Body of pancreas (tissue), 4 donors: ENCODE data around the gene PABPN1. TPM values are rescaled to one million over a fixed set of nuclear protein-coding genes. Genes with fewer than 3 reads are reported as not detected.
A peak's percentile ranks its signal among the peaks of the same experiment; 100 is the strongest.
"Not testable (repeated sequence)": the region's sequence is repeated elsewhere in the genome, so short reads cannot be mapped to it uniquely, and the experiment has no call there.

ENCODE experiments used
- ATAC-seq: fragments of 150-250 bp; one replicate; pipeline ENCODE4 v1.9.1; 2016
- DNase-seq, 4 donors: peaks; one replicate each; pipeline ENCODE4 v3.0.0-alpha.2; 2019
- H3K27ac ChIP-seq, 4 donors: fragments of 200-600 bp; sonication (generic); 1 replicate in 3 of 4; 2 replicates in 1 of 4; pipeline versions ENCODE4 v1.5.1 to v1.6.1; 2016 to 2019; ENCODE audit warnings: mild to moderate bottlenecking in 1 of 4, mixed read lengths in 1 of 4, moderate library complexity in 1 of 4
- H3K27me3 ChIP-seq, 2 donors: fragments of 200-600 bp; sonication (generic); one replicate each; pipeline ENCODE4 v1.6.0; 2016; ENCODE audit warnings: mild to moderate bottlenecking in 1 of 2
- H3K36me3 ChIP-seq, 2 donors: fragments of 200-600 bp; sonication (generic); replicated peaks in 1 of 2; 2 replicates each; pipeline ENCODE4 v1.5.1; 2016; ENCODE audit warnings: low read depth in 2 of 2; ENCODE audit not compliant: insufficient read depth in 1 of 2
- H3K4me1 ChIP-seq: fragments of 200-600 bp; sonication (generic); one replicate; pipeline ENCODE4 v1.6.0; 2016
- H3K4me3 ChIP-seq, 2 donors: fragments of 200-600 bp; sonication (generic); 1 replicate in 1 of 2; 2 replicates in 1 of 2; pipeline ENCODE4 v1.5.1; 2016 to 2019
- H3K9me3 ChIP-seq, 3 donors: fragments of 200-600 bp; sonication (generic); 1 replicate in 2 of 3; 2 replicates in 1 of 3; pipeline ENCODE4 v1.5.1; 2016
- CTCF ChIP-seq, 7 experiments: fragments of 450-650 bp in 4 of 7; fragments of 200-600 bp in 3 of 7; sonication (generic) in 3 of 7; IDR thresholded peaks; one replicate each; pipeline ENCODE4 v1.5.1; 2016 to 2019; ENCODE audit warnings: antibody characterized with exemption in 7 of 7
- POLR2A ChIP-seq, 3 donors: fragments of 450-650 bp; IDR thresholded peaks; one replicate each; pipeline ENCODE4 v1.6.1; 2016; ENCODE audit warnings: antibody characterized with exemption in 3 of 3, mild to moderate bottlenecking in 2 of 3
- WGBS, 2 donors: methylation state at CpG; one replicate each; pipeline ENCODE4 v1.1.5; 2017; 5-methylcytosine and 5-hydroxymethylcytosine counted together
- intact Hi-C: fragments of 100-400 bp; cut with DNase I; formaldehyde crosslinking; loops from one replicate; pipeline ENCODE4 v1.15.1; 2023
- total RNA-seq, 2 donors: library from RNA; depleted of rRNA; stranded (reverse); fragments of >200 nt; gene quantifications; one replicate each; pipeline ENCODE4 v1.1.0, GENCODE V29; 2016

The PABPN1 gene
- total RNA-seq, 2 donors from 2014 or later, result 28.8 to 46.8 TPM

DNA sequence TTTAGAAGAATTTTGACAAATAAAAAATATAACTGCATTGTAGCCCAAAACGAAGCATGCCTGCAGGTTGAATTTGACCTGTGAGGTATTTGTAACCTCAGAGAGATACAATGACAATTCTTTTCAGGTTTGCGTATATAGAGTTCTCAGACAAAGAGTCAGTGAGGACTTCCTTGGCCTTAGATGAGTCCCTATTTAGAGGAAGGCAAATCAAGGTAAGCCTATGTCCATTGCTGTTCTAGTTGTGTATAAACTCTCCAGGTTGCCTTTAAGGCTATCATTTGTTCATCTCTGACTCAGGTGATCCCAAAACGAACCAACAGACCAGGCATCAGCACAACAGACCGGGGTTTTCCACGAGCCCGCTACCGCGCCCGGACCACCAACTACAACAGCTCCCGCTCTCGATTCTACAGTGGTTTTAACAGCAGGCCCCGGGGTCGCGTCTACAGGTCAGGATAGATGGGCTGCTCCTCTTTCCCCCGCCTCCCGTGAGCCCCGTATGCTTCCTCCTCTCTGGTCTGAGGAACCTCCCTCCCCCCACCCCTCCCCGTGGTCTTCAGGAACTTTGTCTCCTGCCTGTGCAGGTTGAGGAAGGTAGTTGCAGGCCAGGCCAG lies 2.7 kb downstream of the PABPN1 start:
- Histone ChIP-seq H3K27ac (no peak overlapping the region), H3K4me3 (no peak overlapping the region), H3K36me3 (peaks cover 8 to 17% of the 10 kb centered on the region in 2 donors), H3K27me3 (no peaks in the 10 kb centered on the region), H3K4me1 (peaks cover 30% of the 10 kb centered on the region), H3K9me3 (no peaks in the 10 kb centered on the region)
- TF ChIP-seq POLR2A (IDR thresholded peaks at IDR 0.05) (no peak), CTCF (IDR thresholded peaks at IDR 0.05) (no peak)
- 80 to 86% methylated on average over 16 to 18 of the region's 18 CpGs for WGBS, 2 donors
- DNase-seq, result no peak
- ATAC-seq, result no peak
- intact Hi-C loops, result loop anchor here (10.0 kb wide), 1 partner anchor 241 kb away; the partner anchor contains the start of gene AP1G2

DNA sequence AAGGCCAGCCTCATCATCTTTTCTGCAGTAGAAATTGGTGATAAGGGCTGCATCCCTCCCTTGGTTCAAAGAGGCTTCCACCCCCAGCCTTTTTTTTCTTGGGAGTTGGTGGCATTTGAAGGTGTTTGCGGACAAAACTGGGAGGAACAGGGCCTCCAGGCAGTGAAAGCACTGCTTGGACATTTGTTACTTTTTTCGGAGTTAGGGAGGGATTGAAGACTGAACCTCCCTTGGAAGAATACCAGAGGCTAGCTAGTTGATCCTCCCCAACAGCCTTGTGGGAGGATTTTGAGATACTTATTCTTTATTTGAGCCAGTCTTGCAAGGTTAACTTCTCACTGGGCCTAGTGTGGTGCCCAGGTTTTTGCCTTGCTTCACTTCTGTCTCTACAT lies 3.2 kb downstream of the PABPN1 start:
- no peak for TF ChIP-seq CTCF (IDR thresholded peaks at IDR 0.05)
- no peak for TF ChIP-seq POLR2A (IDR thresholded peaks at IDR 0.05)
- Histone ChIP-seq H3K27me3 (no peaks in the 10 kb centered on the region), H3K4me3 (no peak overlapping the region), H3K4me1 (peaks cover 30% of the 10 kb centered on the region), H3K36me3 (peaks cover 8 to 17% of the 10 kb centered on the region in 2 donors), H3K27ac (no peak overlapping the region), H3K9me3 (no peaks in the 10 kb centered on the region)
- DNase-seq (no peak), ATAC-seq (no peak)
- 78 to 100% methylated on average over 2 of the region's 2 CpGs for WGBS, 2 donors
- intact Hi-C loops, result loop anchor here (10.0 kb wide), 1 partner anchor 240 kb away; the partner anchor contains the start of gene AP1G2

GRCh38 chr14:23324993-23325392 lies 3.7 kb downstream of the PABPN1 start:
- 79 to 84% methylated on average over 7 of the region's 7 CpGs for WGBS, 2 donors
- Histone ChIP-seq H3K4me3 (no peak overlapping the region), H3K4me1 (peaks cover 29% of the 10 kb centered on the region), H3K9me3 (no peaks in the 10 kb centered on the region), H3K27me3 (no peaks in the 10 kb centered on the region), H3K36me3 (peaks cover 8 to 17% of the 10 kb centered on the region in 2 donors), H3K27ac (no peak overlapping the region)
- DNase-seq (no peak), ATAC-seq (no peak)
- no peak for TF ChIP-seq POLR2A (IDR thresholded peaks at IDR 0.05)
- TF ChIP-seq CTCF (IDR thresholded peaks at IDR 0.05), result no peak
- intact Hi-C loops, result loop anchor here (10.0 kb wide), 1 partner anchor 240 kb away; the partner anchor contains the start of gene AP1G2

DNA sequence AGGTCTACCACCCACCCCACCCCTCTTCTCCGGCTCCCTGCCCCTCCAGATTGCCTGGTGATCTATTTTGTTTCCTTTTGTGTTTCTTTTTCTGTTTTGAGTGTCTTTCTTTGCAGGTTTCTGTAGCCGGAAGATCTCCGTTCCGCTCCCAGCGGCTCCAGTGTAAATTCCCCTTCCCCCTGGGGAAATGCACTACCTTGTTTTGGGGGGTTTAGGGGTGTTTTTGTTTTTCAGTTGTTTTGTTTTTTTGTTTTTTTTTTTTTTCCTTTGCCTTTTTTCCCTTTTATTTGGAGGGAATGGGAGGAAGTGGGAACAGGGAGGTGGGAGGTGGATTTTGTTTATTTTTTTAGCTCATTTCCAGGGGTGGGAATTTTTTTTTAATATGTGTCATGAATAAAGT lies 4.5 kb downstream of the PABPN1 start:
- not testable (repeated sequence) for DNase-seq, H3K27ac ChIP-seq, H3K27me3 ChIP-seq, H3K4me3 ChIP-seq, ATAC-seq, H3K9me3 ChIP-seq
- H3K36me3 ChIP-seq, result peaks cover 8 to 17% of the 10 kb centered on the region in 2 donors
- intact Hi-C loops, result loop anchor here (10.0 kb wide), 1 partner anchor 239 kb away; the partner anchor contains the start of gene AP1G2
- 96 to 99% methylated on average over 4 to 5 of the region's 5 CpGs for WGBS, 2 donors
- peaks cover 21% of the 10 kb centered on the region for H3K4me1 ChIP-seq

GRCh38 chr14:23326491-23327332 lies 5.5 kb downstream of the PABPN1 start:
- Histone ChIP-seq H3K9me3 (no peaks in the 10 kb centered on the region), H3K36me3 (peaks cover 8 to 17% of the 10 kb centered on the region in 2 donors), H3K4me3 (no peak overlapping the region), H3K27me3 (no peaks in the 10 kb centered on the region), H3K4me1 (peaks cover 21% of the 10 kb centered on the region), H3K27ac (no peak overlapping the region)
- 56 to 70% methylated on average over 11 to 13 of the region's 13 CpGs for WGBS, 2 donors
- TF ChIP-seq CTCF (IDR thresholded peaks at IDR 0.05) (no peak), POLR2A (IDR thresholded peaks at IDR 0.05) (peak in 1 of 3 donors; percentile 11)
- ATAC-seq (no peak), DNase-seq (no peak)
- intact Hi-C loops, result loop anchor here (10.0 kb wide), 1 partner anchor 238 kb away; the partner anchor contains the start of gene AP1G2
